HL-60 (cell line): ENCODE data around the gene SPCS2.

Experiments
- CTCF ChIP-seq: IDR thresholded peaks from one replicate; pipeline ENCODE4 v1.5.1; 2011; ENCODE audit warnings: low read length, control low read depth, inconsistent platforms; ENCODE audit not compliant: insufficient read depth
- TF ChIP-seq, protein P1 (sequence below): IDR thresholded peaks from 2 replicates; pipeline ENCODE4 v1.6.1; 2012; ENCODE audit warnings: low read depth; ENCODE audit not compliant: insufficient replicate concordance

DNA sequence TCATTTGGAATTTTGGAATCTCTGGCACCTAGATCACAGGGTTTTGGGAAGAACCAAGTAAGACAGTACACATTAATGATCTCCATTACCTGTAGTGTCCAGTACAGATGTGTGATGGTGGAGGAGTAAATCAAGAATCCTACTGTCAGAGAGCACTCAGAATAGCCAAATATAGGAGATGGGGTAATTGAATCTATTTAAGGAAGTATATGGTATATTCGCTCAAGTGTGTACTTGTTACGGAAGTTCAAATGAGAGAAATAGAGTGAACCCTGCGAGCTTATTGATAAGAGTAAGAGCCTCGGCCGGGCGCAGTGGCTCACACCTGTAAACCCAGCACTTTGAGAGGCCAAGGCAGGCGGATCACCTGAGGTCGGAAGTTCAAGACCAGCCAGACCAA lies 2.2 kb downstream of the SPCS2 start:
- TF ChIP-seq, protein P1, sequence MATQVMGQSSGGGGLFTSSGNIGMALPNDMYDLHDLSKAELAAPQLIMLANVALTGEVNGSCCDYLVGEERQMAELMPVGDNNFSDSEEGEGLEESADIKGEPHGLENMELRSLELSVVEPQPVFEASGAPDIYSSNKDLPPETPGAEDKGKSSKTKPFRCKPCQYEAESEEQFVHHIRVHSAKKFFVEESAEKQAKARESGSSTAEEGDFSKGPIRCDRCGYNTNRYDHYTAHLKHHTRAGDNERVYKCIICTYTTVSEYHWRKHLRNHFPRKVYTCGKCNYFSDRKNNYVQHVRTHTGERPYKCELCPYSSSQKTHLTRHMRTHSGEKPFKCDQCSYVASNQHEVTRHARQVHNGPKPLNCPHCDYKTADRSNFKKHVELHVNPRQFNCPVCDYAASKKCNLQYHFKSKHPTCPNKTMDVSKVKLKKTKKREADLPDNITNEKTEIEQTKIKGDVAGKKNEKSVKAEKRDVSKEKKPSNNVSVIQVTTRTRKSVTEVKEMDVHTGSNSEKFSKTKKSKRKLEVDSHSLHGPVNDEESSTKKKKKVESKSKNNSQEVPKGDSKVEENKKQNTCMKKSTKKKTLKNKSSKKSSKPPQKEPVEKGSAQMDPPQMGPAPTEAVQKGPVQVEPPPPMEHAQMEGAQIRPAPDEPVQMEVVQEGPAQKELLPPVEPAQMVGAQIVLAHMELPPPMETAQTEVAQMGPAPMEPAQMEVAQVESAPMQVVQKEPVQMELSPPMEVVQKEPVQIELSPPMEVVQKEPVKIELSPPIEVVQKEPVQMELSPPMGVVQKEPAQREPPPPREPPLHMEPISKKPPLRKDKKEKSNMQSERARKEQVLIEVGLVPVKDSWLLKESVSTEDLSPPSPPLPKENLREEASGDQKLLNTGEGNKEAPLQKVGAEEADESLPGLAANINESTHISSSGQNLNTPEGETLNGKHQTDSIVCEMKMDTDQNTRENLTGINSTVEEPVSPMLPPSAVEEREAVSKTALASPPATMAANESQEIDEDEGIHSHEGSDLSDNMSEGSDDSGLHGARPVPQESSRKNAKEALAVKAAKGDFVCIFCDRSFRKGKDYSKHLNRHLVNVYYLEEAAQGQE, result no peak
- no peak for TF ChIP-seq CTCF
